NCI-H82 (cell line): ENCODE data around the gene CRELD2.

Experiments
- DNase-seq: peaks from one replicate; lab custom pipeline; 2025; lab: John Stamatoyannopoulos, UW

CRELD2 gene

DNA sequence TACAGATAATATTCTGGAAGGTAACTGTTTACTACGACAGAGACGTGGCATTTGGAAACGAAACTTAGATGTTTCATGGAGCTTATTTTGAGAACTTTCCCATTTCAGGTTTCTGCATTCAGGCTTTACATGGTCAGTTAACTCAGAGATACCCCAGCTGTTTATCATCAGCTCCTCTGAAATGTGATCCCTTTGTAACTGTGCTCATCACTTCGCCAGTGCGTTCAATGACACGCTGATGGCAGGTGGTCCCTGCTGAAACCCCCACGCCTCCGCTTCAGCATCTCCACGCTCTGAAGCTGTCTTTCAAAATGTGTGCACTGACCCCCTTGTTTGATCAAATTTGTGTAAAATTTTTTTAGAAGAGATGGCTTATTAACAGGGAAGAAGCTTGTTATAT is 30.7 kb upstream of the CRELD2 start:
- no peak for DNase-seq

DNA sequence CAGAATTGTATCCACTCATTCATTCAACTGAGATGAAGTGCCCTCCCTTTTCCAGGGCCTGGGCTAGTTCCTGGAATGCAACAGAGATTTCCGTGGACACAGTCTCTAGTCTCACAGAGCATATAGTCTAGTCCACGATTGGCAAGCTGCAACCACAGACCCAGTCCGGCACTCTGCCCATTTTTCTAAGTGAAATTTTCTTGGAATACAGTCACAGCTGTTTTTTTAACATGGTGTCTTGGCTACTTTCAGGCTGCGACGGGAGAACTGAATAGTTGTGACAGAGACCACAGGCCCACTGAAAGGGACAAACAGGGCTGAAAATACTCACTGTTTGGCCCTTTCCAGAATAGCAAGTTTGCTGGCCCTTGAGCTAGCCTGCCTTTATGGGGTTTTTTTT is 29.4 kb upstream of the CRELD2 start:
- no peak for DNase-seq

DNA sequence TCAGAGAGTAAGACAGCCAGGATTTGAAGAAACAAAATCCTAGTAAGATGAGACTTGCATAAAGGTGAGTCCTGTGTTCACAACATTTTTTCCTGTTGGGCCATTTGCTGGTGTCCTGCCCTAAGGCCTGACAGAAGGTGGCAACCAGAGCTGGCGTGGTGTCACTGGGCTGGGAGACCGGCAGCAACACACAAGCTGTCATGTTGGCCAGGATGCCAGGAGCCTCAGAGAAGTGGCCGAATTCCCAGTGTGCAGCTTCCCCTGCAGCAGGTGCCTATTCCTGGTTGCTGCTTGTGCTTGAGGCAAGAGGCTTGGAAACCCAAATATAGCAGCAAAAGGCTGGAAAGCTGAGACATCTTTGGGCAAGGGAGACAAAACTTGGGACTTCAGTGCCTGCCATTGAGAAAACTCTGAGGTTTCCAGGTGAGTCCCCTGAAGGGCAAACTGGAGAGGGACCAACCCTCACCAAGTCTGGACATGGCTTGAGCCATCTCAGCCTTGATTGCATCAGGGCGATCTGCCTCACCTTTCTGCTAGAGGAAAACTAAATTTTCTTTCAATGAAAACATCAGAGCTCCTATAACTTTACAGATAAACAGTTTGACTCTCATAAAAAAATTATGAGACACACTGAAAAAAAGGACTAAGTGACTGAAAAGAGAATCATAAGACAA is 26.1 kb upstream of the CRELD2 start:
- no peak for DNase-seq

DNA sequence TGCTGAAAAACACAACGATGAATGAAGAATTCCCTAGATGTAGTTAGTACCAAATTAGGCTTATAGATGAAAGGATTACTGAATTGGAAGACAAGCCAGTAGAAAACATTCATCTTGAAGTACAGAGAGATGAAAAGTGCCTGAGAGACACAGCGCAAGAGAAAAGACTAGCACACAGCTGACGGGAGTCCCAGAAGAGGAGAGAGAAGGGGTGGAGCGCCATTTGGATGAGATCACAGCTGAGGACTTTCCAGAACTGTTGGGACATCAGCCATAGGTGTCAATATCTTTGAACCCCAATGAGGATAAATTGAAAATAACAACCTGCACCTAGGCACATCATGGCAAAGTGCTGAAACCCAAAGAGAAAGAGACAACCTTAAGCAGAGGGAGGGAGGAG is 25.4 kb upstream of the CRELD2 start:
- DNase-seq: no peak

DNA sequence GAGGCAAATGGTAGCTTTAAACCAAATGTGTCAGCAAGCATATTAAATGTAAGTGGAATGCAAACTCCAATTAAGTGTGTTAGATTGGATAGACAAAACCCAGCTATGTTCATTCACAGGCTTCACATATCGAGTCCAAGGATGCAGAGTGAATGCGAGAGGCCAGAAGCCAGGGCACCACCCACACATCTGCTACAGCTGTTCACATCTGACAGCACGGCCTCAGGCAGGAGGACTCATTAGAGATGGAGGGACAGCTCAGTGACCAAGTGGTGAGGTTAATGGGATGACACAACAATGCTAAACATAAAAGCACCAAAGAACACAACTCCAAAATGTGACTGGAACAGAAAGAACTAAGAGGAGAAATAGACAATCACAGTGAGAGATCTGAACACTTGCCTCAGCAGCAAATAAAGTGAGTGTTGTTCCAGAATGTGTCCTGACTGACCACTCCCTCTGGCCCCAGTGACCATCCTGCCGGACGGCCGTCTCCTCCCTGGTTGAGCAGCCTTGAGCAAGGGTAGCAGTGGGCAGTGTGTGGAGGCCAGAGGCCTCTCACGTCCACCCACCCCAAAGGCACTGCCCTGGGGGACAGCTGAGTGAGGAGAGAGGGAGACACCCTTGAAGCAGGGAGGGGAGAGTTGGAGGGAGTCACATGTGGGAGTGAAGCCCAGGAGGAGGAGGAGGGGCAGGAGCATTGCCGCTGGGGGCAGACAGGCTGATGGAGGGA is 23.9 kb upstream of the CRELD2 start:
- DNase-seq: no peak

DNA sequence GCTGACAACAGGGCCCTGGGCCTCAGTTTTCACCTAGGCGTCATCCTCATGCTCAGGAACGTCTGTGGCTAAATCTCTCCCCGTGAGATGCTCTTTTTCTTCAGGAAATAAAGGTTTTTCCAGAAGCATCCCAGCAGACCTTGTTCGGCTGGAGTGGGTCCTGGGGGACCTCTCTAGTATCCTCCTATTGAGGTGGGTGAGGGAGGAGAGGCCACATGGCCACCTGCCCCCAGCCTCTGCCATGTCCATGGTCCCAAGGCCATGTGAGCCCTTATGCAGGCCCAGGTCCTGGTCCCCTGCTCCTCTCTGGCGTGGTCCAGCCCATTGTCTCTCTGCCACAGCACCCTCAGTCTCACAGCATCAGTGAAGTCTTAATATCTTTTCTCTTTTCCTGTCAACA is 22.2 kb upstream of the CRELD2 start:
- no peak for DNase-seq

DNA sequence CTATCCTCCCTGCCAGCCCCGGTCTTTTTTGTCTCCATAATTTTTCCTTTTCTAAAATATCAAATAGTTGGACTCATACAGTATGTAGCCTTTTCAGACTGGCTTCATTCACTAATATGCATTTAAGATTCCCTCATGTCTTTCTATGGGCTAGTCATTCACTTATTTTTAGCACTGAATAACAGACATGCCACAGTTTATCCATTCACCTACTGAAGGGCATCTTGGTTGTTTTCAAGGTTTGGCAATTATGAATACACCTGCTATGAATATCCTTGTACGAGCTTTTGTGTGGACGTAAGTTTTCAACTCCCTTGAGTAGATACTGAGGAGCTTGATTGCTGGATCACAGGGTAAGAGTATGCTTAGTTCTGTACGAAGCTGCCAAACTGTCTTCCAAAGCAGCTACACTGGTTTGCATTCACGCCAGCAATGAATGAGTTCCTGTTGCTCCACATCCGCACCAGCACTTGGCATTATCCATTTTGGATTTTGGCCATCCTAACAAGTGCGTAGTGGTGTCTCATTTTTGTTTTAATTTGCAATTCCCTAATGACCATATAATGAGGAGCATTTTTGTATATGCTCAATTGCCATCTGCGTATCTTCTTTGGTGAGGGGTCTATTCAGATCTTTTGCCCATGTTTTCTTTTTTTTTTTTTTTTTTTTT is 21.3 kb upstream of the CRELD2 start:
- DNase-seq: no peak

DNA sequence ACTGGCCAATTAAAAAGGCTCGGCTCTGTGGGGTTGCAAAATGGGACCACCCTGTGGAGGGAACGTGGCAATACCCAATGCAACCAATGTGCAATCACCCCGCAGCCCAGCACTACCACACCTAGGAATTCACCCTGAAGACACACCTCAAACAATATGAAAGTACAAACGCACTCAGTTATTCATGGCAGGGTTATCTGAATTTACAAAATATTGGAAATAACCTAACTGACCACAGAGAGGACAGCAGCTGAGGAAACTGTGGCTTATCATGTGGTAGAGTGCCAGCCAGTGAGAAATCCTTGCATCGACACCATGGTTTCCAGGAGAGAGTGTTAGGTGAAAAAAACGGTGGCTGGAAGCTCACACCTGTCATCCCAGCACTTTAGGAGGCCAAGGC is 18.9 kb upstream of the CRELD2 start:
- DNase-seq: no peak

DNA sequence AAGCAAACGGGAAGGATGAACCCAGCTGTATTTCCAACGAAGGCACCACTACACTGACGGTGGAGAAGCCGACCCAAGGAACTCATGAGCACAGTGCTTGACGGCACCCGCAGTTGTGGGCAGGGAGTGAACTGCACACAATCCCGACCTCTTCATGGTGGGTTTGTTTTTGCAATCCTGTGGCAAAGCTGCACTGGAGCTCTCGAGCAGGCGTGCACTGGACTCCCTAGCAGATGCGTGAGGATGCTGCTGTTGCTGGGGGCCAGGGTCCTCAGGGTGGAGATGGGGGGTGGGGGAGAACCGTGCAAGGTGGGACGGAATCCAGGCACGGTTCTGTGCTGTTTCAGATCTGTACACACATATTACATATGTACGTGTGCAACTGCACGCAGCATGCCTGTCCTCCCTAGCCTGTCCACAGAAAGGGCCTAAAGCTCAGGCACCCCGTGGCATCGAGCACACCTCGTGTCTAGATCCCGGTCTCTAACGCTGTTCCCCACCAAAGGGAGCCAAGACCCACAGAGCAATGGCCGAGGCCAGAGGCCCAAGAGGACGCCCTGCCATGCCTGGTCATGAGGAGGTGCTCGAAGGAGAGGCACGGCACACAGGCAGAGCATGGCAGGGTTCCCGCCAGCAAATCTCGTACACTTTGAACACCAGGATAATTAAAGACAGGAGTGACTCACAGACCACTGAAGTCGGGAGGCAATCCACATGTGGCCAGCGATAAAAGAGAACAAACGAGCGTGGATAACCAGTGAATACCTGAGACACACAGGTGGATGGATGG is 17.8 kb upstream of the CRELD2 start:
- no peak for DNase-seq

DNA sequence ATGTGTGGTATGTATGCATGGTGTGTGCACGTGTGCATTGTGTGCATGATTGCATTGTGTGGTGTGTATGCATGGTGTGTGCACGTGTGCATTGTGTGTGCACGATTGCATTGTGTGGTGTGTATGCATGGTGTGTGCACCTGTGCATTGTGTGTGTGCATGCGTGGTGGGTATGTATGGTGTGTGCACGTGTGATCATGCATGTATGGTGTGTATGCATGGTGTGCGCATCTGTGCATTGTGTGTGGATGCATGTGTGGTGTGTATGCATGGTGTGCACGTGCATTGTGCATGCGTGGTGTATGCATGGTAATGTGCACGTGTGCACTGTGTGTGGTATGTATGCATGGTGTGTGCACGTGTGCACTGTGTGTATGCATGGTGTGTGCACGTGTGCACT is 17.0 kb upstream of the CRELD2 start:
- no peak for DNase-seq

DNA sequence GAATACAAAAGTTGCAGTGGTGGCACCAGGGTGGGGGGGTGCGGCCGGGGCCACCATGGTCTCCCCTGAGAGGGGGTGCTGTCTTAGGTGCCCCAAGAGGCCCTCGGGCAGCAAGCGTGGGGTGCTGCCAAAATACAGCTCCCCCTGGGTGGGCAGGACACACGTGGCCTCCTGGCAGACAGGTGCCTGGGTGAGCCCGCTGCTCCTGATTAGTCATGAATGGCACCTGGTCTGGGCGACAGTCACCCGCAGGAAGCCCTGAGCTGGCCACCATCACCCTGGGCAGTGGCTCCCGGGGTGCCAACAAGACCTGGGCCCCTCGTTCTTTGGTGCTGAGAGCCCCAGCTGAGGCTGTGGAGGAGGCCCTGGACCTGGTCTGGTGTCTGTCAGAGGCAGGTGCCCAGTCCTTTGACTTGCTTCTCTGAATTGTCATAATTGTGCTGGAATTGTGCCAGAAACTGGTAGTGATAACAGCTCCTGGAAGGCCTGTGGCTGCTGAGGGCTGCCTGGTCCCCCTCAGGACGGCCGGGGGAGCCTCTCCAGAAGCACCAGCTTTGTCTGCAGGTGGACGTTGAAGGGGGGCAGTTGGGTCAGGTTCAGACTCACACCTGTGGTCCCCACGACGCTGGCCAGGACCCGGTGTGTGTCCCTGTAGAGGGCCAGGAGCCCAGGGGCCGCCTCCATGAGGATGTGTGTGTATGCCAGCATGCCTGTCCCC is 15.0 kb upstream of the CRELD2 start:
- no peak for DNase-seq

DNA sequence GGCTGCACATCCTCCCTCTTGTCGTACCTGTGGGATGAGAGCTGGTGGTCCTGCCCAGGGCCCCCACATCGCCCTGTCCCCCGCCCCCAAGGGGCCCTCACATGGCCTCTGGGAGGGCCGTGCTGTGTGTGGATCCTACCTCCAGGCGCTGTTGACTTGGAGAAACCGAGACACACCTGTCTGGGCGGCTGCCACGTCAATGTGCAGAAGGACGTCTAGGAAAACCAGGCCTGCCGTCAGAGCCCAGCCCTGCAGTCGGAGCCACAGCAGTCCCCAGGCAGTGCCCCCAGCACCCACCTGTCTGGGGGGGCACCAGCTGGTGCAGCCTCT is 14.4 kb upstream of the CRELD2 start:
- no peak for DNase-seq

DNA sequence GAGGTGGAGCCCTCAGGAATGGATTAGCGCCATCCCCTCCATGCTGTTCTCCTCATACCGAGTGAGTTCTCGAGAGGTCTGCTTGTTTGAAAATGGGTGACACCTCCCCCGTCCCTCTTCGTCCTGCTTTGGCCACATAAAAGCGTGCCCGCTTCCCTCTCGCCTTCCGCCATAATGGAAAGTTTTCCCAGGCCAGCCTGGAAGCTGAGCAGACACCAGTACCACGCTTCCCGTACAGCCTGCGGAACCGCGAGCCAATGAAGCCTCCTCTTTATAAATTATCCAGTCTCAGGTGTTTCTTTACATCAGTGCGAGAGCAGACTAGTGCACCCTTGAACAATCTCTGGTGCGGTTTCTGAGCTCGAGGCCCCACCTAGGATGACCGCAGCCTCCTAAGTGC is 13.0 kb upstream of the CRELD2 start:
- DNase-seq: no peak

DNA sequence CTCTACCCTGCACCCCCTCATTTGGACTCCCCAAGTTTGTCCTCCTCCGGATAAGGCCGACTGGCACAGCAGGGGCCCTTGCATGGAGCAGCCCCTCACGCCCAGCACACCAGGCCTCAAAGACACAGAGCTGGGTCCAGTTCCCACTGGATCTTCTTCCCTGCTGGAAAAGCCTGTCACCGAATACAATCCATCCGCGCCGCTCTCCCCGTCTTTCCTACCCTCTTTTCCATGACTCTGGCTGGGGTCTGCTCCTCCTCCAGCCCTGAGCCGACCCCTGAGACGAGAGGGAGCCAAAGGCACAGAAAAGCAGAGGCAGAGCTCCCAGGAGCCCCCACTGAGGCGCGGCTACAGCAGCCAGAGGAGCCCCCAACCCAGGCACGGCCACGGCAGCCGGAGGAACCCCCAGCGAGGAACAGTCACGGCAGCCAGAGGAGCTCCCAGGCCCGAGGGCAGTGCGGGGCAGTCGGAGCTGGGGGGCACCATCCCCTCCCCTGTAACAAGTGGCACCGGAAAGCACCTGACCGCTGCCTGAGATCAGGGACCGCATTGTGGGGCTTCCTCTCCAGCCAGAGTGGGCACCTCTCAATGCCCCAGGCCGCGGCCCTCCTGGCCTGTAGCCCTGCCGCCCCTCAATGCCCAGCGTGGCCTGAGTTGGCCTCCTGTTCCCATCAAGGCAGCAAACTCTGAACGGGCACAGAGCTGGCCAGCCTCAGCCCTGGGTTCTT is 12.2 kb upstream of the CRELD2 start:
- no peak for DNase-seq

DNA sequence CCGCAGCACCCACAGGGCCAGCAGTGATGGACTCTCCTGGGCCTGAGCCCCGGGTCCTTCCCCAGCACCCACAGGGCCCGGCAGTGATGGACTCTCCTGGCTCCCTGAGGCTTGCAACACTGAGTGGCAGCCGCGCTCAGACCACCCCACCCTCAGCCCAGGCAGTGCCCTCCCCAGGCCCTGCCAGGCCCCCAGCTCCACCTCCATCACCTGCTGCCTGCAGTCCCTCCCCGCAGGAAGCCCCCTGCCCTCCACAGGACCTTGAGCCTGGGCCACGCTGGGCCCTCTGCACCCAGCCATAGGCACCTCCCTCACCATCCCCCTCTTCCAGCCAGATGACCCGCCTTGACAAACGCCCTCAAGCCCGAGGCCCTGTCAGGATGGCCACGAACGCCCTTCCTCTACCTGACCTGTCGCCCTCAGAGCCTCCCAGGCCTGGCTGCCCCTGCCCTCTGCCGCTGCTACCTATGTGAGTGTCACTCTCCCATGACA is 11.6 kb upstream of the CRELD2 start:
- no peak for DNase-seq

DNA sequence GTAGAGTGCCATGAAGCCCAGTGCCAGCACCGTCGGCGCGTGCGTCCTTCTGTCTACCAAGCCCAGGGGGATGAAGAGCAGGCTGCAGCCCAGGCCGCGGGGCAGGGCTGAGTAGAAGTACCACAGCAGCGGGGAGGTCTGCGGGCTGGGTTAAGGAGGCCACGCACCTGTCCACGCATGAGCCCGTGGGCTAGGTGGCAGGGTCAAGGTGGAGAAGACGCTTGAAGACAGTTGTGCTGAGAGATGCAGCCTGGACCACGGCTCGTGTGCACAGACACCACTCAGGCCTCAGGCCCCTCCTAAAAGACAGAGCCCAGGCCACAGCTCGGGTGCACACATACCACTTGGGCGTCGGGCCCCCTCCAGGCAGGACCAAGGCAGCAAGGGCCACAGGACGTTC is 10.6 kb upstream of the CRELD2 start:
- DNase-seq: no peak

DNA sequence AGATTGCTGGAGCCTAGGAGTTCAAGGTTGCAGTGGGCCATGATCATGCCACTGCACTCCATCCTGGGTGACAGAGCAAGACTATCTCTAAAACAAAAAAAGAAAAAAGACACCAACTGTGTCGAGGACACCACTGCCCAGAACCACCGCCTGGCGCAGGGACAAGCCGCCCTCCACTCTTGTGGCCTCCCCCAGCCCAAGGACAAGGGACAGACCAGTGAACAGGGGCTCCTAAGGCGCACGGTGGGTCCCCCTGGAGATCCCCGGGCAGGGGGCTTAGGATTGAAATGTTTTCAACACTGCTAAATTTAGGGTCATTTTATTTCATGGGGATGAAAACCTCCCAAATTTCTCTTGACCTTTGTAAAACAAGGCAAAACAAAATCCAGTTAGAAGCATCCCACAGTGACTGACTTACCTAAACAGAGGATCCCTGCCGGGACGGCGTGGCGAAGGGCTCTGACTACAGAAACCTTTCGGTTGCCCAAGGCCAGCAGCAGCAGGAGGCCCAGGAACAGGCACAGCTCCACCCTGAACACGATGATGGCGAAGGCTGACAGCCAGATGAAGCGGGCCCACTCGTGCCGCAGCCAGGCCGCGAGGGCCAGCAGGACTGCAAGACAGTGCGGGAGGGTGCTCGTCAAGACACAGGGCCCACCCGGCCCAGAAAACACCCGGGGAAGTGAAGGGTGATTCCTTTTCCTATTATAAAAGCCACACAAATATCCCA is 8.8 kb upstream of the CRELD2 start:
- no peak for DNase-seq

DNA sequence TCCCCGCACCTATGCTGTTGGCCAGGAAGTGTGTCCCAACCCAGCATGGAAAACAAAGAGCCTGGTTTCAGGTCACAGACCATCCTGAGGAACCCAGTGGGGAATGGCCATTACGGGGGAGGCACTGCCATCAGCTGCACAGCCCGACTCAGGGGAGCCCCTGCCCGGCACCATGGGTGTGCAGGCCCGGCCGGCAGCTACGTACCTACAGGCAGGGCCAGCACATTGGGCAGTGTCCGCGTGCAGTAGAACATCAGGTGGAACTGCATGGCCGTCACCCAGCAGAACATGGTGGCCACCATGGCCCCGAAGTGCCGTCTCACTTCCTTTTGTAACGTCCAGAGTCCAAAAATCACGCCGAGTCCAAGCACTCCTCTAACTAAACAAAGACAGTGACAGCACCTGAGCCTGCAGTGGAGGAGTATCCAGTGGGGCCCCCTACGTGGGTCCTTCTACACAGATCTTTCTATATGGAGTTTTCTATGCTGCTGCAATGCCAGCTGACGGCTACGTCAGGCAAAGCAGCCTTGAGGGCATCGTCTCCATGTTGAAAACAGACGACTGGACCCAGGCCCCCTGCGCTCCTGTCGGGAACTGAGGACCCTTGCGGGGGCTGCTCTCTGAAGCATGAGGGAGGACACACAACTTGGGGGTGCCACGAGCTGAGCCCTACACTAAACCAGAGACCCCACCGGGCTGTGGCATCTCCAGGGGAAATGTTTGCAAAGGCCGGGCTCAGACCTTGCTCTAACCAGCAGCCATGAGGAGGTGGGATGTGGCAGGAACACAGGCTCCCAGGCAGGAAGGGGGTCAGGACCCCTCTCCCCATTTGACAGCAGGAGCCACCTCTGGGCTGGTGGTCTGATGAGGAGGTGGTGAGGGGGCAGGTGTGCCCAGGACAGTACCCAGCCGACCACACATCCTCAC is 7.9 kb upstream of the CRELD2 start:
- DNase-seq: no peak

DNA sequence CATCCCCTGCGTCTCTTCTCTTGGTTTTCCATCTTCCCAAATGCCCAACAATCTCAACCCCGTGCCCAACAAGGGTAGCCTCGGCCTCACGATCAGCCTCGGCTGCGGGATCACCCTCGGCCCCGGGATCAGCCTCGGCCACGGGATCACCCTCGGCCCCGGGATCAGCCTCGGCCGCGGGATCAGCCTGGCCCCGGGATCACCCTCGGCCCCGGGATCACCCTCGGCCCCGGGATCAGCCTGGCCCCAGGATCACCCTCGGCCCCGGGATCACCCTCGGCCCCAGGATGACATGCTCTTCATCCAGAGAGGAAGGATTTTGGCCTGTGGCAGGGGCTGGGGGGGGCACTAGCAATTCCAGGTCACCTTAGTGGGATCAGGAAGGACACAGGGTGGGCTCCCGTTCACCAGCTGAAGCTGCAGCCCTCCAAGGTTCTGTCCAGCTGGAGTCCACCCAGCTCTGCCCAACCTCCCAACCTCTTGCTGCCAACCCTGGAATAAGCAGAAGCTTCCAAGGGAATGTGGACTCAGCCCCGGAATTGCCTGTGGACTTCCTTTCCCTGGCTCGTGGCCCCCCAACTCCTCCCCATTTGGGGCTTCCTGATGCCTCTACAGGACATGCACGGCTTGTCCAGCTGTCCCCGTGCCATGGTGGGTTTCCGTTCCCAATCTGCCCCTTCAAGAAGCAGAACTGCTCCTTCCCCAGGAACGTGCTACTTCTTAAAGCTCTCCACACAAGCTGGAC is 6.4 kb upstream of the CRELD2 start:
- no peak for DNase-seq
